NCI-H2227 (cell line): Measurements from ENCODE around the gene IRAK1.

Experiments used
- DNase-seq: peaks from one replicate; lab custom pipeline; 2025; ENCODE audit not compliant: unreplicated experiment; lab: John Stamatoyannopoulos, UW

IRAK1 gene

GRCh38 chrX:153972368-153973126, 47.2 kb downstream of the IRAK1 start, which contains the start of gene TMEM187:
Gene TMEM187, plus strand, starts transcription at chrX:153972754. Its CDS starts 9,309 bp downstream, at chrX:153982063.
- peak; percentile 97 for DNase-seq

DNA sequence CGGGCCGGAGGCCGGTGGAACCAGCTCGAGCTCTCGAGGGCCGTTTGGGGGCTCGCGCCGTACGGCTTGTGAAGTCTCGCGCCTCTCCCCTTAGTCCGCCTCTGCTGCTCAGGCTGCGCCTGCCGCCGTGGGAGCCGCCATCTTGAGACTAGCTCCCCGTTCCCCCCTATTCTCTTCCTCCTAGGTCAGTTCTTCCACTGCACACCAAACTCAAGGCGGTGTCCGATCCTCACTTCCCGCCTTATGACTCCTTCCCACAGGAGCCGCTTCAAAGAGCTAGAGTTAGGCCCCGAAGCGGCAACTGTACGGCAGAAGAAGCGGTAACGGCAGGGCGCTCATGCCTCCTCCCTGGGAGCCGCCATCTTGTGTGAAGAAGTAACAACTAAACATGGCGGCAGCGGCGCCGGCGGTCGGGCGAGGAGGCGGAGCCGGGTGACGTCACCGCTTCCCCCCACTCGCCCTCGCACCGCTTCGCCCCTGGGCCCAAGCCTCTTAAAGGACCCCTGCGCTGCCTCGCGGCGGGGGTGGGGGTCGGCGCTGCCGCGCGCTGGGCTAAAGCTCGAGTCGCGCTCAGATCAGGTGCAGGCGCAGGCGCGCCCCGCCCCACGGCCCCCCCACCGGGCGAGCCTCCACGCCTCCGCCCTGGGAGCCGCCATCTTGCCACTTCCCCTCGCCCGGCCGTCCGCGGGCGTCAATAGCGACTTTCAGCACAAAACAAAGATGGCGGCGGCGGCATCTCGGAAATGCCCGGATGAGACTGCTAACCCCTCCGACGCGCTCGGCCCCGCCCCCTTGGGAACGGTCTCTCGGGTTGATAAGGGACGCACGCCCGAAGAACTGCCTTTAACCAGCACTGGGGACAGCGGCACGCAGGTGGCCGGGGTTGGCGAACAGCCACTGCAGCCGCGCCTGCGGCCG, 48.0 kb downstream of the IRAK1 start, which contains the start of gene HCFC1:
HCFC1 (minus strand) TSS at position 369 of the 918 bp plus-strand sequence. CDS start 978 bp downstream, outside the sequence.
- peak; percentile 96 for DNase-seq

- peak; percentile 92 for DNase-seq
These were observed 48.6 kb downstream of the IRAK1 start for GRCh38 chrX:153971124-153971449.

DNA sequence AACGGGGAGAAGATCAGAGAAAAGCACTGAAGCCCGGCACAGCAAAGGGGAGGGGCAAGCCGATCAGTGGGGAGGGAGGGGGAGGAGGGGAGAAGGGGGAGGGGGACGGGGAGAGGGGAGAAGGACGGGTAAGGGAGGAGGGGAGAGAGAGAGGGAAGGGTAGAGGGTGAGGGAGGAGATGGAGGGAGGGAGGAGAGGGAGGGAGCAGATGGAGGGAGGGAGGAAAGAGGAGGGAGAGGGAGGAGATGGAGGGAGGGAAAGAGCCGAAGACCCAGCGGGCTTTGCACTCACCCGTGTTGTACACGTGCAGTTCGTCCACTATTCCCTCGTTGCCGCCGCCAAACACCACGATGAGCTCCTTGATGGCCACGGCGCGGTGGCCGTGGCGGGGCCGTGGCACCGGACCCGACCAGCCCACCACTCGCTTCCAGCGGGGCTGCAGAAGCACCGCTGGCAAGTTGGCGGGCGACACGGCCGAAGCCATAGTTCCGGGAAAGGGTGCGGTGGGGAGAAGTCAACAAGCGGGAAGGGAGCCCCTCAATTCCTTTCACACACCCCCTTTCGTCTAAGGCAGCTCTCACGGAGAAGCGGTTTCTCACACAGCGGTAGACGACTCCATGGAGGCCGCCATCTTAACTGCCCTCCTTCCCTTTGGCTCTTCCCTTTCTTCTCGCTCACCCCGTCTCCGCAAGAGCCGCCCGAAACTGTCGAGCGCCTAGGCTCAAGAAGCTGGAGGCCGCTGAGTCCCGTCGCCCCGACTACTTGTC, 49.2 kb downstream of the IRAK1 start:
- DNase-seq: peak; percentile 66

GRCh38 chrX:153969904-153970356, 49.8 kb downstream of the IRAK1 start:
- DNase-seq: peak; percentile 66

DNA sequence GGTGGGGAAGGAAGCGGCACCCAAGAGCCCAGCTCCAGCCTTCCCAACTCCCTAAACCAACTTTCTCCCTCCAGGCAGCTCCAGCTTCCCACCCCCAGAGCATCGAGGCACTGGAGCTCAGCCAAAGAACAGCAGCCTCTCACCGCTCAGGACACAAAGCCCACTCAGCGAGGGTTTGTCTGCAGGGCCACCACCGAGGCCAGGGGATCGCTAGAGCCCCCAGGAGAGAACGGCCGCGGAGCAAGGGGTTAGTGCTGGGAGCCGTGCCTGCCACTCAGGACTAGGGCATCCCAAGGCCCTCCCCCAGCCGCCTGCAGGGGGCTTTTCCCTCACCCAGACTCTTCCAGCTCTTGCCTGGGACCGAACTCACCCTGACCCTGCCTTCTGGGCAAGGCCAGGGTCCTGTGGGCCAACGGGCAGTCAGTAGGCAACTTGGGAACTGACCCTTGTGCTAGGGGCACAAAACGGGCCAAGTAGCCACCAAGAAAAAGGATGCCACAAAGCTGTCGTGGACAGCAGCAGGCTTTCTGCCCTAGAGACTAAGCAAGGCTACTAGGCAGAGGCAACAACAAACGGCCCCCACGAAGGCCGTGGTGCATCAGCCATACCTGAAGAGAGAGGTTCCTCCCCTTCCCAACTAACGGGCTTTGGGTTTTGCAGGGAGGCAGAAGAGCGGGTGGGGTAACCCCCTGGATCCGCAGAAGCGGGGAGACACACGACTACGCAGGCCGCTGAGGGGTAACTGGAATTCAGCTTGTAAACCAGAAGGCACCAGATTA, 50.4 kb downstream of the IRAK1 start:
- peak; percentile 26 for DNase-seq

- DNase-seq: peak; percentile 54
These were observed 51.0 kb downstream of the IRAK1 start for GRCh38 chrX:153968754-153969124.

DNA sequence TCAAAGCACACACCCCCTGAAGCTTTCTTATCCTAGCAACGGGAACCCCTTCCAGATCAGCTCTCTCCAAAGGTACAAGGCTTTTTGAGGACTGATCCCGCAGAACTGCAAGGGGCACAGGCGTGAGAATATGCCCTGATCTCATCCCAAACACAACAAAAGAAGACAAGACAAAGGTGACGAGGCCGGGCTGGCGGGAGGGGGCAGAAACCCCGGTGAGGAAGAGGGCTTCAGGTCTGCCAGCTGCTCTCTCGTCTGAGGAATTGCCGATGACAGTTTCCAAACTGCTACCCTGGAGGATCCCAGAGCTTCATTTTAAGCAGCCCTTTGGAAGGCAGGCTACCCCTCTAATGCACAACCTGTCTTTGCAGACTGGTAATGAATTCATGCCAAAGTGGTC, 51.4 kb downstream of the IRAK1 start:
- no peak for DNase-seq

DNA sequence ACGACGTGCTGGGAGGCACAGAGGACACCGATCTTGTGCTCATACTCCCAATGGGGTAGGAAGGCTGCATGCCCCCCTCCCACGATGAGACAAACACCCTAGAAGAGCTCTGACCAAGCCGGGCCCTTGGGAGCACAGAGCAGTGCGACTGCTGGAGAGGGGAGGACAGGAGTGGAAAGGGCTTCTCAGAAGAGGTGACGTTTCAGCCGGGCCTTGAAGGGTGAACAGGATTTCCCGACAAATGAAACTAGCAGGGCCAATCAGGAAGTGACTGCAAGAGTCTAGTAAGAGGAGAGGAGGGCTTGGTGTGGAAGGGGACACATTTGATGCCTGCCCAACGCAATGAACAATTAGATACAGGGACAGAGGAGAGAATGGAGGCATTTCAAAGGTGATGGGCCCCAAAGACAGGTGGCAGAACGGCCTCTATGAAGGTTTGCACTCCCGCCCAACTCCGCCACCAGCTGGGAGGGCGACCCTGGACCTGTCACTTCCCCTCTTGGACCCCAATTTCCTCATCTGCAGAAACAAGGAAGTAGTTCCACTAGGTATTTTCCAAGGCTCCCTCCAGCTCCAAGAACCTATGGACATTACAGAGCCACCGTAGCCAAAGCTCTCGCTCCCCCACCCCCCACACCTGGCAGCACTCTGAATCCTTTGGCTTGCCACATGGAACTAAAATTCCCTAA, 52.0 kb downstream of the IRAK1 start:
- DNase-seq: no peak

GRCh38 chrX:153966841-153967535, 52.7 kb downstream of the IRAK1 start:
- no peak for DNase-seq

DNA sequence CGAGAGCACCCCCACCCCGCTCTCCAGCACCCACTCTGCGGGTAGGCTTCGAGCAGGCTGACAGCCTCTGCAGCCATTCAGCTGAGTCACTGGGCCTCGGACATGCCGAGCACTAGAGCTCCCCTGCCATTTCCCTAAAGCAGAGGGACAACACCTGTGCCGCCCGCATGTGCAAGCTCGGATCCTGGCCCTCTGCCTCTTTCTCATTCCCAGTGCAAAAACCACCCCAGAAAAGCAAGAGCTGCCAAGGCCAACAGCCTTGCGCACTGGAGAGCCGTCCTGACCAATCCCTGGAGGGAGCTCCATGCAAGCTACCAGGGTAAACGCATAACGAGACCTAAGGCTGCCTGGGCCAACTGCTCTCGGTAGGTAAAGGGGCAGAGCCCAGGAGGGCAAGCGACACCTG, 53.4 kb downstream of the IRAK1 start:
- no peak for DNase-seq

DNA sequence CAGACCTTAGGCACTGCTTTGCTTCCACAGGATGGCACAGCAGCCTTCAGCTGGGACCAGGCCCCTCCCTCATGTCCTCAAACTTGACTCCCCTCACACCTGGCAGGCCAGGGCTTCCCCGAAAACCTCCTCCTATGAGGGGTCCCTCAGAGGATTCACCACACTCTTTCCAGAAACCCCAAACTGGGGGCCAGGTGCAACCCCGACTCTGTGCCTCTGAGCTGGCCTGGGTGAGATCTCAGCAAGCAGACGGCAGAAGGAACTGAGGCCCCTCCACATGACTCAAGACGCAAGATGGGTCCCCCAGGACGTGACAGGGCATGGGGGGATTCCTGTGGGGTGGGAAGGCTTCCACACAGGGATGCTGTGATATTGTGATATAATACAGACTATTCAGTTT, 54.3 kb downstream of the IRAK1 start:
- no peak for DNase-seq

GRCh38 chrX:153964105-153964504, 55.6 kb downstream of the IRAK1 start:
- no peak for DNase-seq

DNA sequence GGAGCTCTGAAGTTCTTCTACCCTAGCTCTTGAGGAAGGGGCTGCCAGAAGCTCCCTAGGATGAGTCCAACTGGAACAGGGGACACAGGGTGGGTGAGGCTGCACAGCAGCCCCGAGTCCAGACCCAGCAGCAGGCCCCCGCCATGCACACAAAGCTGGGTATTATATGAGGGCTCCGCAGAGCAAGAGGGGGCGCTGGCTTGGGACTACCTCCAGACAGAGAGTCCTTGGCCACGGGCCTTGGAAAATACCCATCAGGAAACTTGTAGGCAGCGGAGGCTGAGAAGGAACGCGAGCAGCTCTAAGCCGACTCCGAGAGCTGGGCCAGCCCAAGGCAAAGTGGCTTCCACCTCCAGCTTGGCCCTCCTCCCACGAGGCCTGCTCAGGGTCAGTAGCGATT, 56.2 kb downstream of the IRAK1 start:
- no peak for DNase-seq

DNA sequence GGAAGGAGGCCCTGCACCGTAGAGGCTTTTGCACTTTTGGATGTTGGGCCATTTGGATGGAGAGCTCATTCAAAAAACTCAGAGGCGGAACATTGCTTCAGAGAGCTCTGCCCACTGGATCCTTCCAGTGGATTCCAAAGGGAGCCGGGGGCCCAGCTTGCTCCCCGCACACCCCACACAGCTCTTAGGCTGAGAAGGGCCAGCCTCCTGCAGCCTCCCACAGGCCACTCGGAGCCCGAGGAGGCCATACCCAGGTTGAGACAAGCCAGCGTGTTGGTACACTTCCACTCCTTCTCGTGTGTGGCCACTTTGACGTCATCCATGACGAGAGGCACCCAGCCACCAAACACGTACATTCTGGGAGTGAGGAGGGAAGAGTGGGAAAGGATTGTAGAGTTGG, 58.4 kb downstream of the IRAK1 start:
- no peak for DNase-seq

- no peak for DNase-seq
These were observed 58.9 kb downstream of the IRAK1 start for GRCh38 chrX:153960786-153961185.
